NCI-H2227 (cell line): ENCODE measurements around the gene PLG.
"Not testable (repeated sequence)": the region's sequence is repeated elsewhere in the genome, so short reads cannot be mapped to it uniquely, and the experiment has no call there.

Experiments used
- DNase-seq: peaks from one replicate; lab custom pipeline; 2025; ENCODE audit not compliant: unreplicated experiment; lab: John Stamatoyannopoulos, UW

PLG gene

DNA sequence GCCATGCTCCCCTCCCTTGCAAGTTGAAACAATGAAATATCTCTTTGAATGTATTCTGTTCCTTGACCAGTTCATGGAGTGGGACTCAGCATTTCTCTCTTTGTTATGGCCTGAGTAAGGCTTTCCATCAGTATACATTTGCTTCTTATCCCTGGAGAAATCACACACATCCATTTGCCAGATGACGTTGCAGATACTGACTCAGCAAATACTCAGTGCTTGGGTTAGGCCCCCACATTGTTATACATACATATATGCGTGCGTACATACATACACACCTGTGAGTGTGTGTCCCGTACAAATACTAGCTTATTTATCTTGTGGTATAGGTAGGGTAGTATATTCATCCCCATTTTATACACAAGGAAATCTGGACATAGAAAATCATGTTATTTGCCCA lies 72.4 kb downstream of the PLG start:
- no peak for DNase-seq

DNA sequence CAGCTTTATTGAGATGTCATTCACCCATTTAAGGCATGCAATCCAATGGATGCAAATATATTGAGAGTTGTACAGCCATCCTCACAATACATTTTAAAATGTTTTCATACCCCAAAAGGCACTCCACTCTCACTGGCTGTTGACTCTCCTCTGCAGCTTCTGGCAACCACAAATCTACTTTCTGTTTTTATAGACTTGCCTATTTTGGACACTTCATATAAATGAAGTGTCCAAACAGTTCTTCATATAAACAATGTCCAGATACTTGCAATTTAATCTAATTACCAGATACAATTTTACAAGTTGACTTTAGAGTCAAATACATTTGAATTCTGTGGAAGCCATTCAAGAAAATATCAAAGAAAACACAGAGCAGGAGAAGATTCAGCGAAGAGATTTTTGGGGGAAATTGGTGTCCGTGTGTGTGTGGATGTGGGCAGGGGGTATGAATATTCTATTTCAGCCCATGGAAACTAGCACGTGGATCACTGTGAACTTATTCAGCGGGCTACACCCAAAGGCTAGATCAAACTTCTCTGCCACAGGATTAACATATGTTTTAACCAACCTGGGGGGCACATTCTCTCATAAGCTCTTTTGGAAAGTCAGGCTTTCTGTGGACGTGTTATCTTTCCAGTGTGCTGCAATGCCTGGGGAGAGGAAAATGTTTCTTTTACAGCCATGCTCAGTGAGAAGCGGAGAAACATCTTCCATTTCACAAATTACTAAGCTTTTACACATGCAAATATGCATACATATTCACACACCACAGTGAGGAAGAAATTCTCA lies 73.9 kb downstream of the PLG start:
- DNase-seq = no peak

DNA sequence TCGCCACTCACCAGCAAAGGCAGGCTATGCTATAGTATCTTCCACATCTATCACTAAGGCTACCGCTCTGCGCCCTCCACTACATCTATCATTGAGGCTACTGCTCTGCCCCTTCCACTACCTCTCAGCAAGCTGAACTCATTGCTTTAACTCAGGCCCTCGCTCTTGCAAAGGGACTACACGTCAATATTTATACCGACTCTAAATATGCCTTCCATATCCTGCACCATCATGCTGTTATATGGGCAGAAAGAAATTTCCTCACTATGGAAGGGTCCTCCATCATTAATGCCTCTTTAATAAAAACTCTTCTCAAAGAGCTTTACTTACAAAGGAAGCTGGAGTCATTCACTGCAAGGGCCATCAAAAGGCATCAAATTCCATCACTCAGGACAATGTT lies 77.1 kb downstream of the PLG start:
- not testable (repeated sequence) for DNase-seq

DNA sequence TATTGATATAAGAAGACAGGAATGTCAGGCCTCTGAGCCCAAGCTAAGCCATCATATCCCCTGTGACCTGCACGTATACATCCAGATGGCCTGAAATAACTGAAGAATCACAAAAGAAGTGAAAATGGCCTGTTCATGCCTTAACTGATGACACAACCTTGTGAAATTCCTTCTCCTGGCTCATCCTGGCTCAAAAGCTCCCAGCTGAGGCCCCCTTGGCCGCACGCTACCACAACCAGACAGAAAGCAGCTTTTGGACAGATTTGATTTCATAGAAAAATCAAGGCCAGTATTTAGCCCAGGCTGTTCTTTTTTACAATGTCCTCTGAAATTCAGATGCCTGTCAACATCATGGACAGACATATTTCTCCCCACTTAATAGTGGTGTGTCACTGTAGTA lies 78.6 kb downstream of the PLG start:
- not testable (repeated sequence) for DNase-seq

DNA sequence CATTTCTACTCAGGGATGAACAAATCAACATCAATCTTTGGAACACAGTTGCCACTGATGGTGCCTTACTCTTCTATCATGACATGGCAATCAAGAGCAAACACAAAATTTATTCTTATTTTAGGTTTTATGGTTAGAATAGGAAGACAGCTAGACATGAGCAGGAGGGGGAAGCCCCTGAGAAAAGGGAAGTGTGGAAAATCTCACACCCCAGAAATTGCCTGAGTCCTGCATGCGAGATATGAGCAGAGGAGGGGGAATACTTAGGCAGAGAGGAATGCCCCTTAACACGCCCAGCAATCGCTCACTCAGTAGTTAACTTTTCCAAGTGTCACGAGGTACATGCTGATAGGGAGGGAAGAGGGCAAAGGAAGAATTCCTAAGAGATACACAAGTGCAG lies 79.3 kb downstream of the PLG start:
- no peak for DNase-seq

DNA sequence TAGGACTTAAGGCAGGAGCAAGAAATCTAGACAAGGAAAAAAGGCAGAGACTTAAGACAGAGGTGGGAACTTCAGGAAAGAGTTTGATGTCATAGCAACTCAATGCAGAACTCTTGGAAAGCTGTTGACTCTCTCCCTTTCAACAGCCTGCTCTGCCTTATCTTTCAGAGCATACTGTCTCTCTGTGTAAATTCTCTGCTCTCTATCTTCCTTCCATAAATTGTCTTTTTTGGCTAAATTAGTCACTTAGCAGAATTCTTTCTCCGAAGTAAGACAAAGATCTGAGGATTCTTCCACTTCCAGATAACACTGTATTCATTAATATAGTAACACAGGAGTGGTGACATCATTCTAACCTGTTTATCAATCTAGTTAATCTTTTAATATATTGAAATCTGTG lies 80.2 kb downstream of the PLG start:
- no peak for DNase-seq

DNA sequence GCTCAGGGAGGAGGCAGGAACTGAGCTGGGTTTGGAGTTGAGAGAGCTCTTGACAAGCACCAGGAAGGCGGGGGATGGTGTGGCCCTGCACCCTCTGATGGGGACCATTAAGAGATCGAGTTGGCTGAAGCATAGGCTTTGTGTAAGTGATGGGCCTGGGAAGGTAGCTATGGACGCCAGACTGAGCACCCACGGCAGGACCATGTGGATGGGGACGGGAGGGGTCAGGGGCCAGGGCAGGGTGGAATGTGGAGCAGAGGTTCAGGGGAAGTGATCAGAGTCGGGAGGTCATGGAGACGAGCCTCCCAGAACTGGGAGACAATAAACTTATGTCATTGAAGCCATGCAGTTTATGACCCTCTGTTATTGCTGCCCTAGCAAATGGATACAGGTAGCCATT lies 81.7 kb downstream of the PLG start:
- no peak for DNase-seq

DNA sequence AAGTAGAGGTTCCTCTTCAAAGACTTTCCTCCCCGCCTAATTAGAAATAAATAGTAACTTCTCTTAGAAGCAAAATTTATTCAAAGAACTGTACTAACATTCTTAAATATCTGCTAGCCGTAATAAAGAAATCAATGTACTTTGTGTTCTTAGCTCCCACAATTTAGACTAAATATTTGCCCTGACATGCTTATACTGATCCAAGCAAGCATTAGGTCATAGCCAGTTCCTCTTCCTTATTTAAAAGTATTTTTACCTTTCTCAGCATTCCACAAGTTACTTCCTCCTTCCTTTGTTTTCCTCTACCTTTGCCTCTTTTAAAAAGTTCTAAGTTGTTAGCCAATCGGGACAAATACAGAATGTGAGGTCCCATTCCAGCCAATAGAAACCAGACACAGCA lies 86.1 kb downstream of the PLG start:
- not testable (repeated sequence) for DNase-seq

DNA sequence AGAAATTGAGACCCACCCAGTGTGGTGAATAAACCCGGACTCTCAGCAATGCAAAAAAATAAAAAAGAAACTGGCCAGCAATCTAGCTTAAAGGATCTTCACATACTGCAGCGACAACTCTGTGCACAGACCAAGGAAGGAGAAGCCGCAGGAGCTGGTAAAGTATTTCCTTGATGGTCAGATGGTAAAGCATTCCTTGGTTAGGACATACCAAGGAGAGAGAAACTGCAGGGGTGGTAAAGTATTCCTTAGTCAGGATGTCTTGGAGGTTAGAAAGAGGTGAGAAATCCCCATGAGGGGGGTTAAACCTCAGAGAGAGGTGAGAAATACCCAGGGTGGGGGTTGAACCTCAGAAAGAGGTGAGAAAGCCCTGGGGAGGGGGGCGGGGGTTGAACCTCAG lies 86.8 kb downstream of the PLG start:
- no peak for DNase-seq

DNA sequence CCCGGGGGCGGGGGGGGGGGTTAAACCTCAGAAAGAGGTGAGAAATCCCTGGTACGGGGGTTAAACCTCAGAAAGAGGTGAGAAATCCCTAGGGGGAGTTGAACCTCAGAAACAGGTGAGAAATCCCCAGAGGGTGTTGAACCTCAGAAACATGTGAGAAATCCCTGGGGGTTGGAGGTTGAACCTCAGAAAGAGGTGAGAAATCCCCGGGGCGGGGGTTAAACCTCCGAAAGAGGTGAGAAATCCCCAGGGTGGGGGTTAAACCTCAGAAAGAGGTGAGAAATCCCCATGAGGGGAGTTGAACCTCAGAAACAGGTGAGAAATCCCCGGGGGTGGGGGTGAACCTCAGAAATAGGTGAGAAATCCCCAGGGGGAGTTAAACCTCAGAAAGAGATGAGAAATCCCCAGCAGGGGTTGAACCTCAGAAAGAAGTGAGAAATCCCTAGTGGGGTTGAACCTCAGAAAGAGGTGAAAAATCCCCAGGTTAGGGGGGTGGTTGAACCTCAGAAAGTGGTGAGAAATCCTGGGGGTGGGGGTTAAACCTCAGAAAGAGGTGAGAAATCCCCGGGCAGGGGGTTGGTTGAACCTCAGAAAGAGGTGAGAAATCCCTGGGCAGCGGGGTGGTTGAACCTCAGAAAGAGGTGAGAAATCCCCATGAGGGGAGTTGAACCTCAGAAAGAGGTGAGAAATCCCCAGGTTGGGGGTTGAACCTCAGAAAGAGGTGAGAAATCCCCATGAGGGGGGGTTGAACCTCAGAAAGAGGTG lies 87.4 kb downstream of the PLG start:
- no peak for DNase-seq

DNA sequence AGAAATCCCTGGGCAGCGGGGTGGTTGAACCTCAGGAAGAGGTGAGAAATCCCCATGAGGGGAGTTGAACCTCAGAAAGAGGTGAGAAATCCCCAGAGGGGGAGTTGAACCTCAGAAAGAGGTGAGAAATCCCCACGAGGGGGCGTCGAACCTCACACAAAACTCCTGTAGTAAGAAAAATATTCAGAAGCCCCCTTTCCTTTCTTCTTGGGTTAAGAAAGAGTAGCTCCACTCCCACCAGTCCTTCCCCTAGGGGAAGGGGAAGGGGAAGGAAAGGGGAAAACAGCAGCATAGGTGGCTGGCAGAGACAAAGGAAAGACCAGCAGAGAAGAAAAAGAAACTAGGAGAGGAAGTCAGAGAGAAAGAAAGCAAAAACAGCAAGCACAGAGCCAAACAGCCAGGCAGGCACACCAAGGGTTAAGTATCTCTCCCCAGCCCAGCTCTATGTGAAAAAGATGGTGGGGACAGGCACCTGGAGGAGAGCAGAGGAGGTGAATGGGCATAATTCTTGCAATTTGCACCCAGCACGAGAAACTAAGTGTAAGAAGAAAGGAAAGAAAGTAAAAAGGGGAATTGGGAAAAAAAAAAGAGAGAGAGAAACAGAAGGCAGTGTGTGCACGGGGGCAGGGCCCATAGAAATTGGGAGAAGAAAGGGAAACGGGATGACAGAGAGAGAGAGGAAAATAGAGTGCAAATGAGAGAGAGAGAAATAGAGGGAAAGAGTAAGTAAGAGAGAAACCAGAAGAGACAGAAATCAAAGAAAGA lies 88.2 kb downstream of the PLG start:
- no peak for DNase-seq

DNA sequence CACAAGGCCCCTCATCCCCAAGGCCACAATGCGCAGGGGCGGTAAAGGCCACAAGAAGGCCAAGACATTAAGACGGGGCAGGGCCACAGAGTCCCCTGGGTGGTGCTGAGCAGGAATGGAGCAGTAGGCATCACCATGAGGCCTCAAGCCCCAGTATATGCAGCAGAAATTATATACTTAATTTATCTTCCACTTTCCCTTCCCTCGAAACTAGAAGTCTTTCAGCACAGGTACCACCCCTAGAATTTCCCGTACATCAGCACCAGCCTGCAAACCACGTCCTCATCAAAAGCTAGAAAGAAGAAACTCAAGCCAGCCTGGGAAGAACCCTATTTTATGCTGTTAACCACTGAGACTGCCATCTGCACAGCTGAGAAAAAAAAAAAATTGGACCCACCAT lies 89.4 kb downstream of the PLG start:
- DNase-seq = no peak

DNA sequence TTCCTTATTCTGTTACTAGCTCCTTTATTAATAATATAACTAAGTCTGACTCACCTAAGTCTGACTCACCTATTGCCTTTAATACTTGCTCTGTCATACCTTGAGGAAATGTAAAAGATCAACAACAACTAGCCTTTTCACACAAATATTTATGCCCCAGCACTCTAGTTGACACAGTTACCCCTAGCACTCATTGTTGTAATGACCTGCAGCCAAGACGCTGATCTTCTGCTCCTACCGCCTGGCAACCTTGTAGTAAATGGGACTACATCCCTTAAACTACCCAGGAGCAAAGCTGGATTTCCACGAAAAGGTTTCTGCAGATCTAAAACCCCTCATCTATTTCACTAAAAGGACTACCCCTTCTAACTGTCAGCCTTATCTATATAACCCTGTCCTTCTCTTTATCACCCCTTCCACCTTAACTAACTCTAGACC lies 90.0 kb downstream of the PLG start:
- DNase-seq = no peak

DNA sequence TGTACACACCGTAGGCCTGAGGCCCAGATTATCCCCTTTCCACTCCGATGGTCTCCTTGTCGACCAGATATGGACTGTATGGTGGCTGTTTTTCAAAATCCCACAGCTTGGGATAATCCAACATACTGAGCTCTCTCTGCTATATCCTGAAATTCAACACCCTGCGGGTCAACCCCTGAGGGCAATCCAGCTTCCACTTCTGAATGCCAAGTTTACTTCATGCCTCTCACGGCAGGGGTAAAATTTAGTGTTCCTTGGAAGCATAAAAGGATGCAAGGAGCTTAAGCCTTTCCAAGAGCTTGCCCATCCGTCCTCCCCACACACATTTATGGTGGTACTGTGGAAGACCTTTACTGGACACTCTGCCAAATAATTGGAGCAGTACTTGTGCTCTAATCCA lies 90.7 kb downstream of the PLG start:
- no peak for DNase-seq

DNA sequence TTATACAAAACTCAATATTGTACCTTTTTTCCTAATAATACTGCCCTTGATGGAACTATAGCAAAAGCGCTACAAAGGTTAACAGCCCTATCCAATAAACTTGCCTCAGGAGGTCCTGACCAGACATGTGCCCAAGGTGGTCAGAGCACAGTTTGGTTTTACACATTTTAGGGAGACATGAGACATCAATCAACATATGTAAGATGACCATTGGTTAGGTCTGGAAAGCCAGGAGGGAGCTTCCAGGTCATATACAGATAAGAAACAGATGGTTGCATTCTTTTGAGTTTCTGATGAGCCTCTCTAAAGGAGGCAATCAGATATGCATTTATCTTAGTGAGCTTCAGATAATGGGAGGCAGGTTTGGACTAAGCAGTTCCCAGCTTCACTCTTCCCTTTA lies 91.6 kb downstream of the PLG start:
- DNase-seq = no peak

DNA sequence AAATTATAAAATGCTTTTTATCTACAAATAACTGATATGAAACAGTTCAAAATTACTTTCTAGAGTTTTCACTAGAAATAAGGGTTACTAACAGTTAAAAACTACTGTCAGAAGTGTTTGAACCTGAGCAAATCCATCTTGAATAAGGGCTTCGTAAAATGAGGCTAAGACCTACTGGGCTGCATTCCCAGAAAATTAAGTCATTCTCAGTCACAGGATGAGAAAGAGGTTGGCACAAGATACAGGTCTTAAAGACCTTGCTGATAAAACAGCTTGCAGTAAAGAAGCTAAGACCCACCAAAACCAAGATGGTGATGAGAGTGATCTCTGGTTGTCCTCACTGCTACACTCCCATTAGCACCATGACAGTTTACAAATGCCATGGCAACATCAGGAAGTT lies 93.7 kb downstream of the PLG start:
- DNase-seq = no peak

DNA sequence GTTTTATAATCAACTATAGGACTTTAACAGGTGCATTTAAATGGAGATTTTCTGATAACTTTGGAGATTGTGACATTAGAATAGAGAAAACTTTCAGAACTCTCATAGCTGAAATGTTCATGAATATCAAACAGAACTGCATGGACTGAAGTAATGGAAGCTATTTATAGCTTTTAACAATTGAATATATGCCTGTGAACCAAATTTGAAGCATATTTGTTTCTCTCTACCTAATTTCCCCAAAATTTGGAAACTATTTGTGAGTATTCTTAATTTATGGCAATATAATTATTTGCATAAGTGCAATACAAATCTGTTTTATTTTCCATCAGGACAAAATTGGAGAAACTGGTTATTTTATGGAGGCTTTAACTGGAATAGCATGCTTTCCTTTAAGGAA lies 96.6 kb downstream of the PLG start:
- no peak for DNase-seq

DNA sequence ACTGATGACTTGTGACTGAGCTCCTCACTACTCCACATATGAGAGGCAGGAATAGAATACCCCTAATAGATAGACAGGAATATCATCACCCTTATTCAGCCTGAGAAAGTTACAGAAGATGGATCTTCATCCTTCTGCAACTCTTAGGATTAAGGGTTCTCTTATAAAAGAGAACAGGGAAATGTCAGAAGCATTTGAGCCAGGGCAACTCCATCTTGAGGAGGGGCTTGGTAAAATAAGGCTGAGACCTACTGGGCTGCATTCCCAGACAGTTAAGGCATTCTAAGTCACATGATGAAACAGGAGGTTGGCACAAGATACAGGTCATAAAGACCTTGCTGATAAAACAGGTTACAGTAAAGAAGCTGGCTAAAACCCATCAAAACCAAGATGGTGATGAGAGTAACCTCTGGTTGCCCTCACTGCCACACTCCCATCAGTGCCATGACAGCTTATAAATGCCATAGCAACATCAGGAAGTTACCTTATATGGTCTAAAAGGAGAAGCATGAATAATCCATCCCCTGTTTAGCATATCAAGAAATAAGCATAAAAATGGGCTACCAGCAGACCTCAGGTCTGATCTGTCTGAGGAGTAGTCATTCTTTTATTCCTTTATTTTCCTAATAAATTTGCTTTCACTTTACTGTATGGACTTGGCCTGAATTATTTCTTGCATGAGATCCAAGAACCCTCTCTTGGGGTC lies 97.9 kb downstream of the PLG start:
- no peak for DNase-seq

DNA sequence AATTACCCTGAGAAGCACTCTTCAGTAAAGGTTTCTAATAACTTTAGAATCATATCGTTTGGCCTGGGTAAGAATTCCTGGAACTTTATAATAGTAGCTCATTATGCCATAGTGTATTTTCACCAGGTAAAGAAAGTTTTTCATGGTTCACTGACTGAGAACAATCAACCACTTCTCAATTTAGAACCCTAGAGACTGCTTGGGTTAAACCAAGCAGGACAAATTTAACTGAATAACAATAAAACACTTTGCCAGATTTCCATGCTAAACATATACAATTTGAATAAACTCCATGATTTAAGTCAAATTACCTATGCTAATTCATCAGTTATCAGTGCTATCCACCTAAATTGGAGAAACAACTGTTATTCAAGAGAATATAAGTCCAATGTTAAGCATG lies 99.4 kb downstream of the PLG start:
- DNase-seq = no peak

DNA sequence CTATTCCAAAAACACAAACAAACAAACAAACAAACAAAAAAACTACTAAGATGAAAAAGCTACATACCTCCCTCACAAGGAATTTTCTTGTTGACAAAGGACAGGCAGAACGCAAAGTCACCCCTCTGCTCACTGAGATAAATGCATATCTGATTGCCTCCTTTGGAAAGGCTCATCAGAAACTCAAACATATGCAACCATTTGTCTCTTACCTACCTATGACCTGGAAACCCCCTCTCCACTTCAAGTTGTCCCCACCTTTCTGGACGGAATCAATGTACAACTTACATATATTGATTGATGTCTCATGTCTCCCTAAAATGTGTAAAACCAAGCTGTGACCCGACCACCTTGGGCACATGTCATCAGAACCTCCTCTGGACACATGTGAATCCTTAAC lies 100.0 kb downstream of the PLG start:
- not testable (repeated sequence) for DNase-seq
